Transverse colon (tissue), 4 donors: ENCODE data around the gene TOM1L2.

Experiments used
- CTCF ChIP-seq, 5 experiments: fragments of 200-600 bp in 3 of 5; fragments of 450-650 bp in 2 of 5; sonication (generic) in 3 of 5; IDR thresholded peaks; 1 replicate in 2 of 5; 2 replicates in 3 of 5; pipeline ENCODE4 v1.5.1; 2016 to 2017; ENCODE audit warnings: antibody characterized with exemption in 5 of 5, inconsistent platforms in 3 of 5, mild to moderate bottlenecking in 2 of 5, moderate library complexity in 1 of 5
- POLR2A ChIP-seq: fragments of 450-650 bp; IDR thresholded peaks from one replicate; pipeline ENCODE4 v1.6.1; 2016; ENCODE audit warnings: antibody characterized with exemption, mild to moderate bottlenecking, moderate library complexity
- POLR2AphosphoS5 ChIP-seq, 3 donors: sonication (generic); formaldehyde crosslinking; IDR thresholded peaks; one replicate each; pipeline ENCODE4 v1.6.1; 2016; ENCODE audit warnings: antibody characterized with exemption in 3 of 3

GRCh38 chr17:17848311-17849082, 123.7 kb downstream of the TOM1L2 start:
- TF ChIP-seq POLR2A = no peak
- no peak for TF ChIP-seq CTCF (IDR thresholded peaks at IDR 0.05)
- no peak for TF ChIP-seq POLR2AphosphoS5 (IDR thresholded peaks at IDR 0.05)
